Trophoblast cell (in vitro differentiated cells and primary cell): ENCODE data around the gene DUSP10.

Experiments used
- DNase-seq, 2 donors: peaks; one replicate each; pipeline ENCODE4 v3.0.0-alpha.2; 2016
- H2AFZ ChIP-seq: 2 replicates; pipeline ENCODE4 v1.6.1; 2013; ENCODE audit warnings: low read length, moderate library complexity, mild to moderate bottlenecking; ENCODE audit not compliant: insufficient read depth, poor library complexity
- H2AK5ac ChIP-seq: 2 replicates; pipeline ENCODE4 v1.6.1; 2013; ENCODE audit warnings: mild to moderate bottlenecking, low read length
- H2BK120ac ChIP-seq: 2 replicates; pipeline ENCODE4 v1.6.1; 2013; ENCODE audit warnings: low read length, mild to moderate bottlenecking, moderate library complexity; ENCODE audit not compliant: insufficient read depth, poor library complexity
- H2BK12ac ChIP-seq: 2 replicates; pipeline ENCODE4 v1.6.1; 2013; ENCODE audit warnings: mild to moderate bottlenecking, low read length, moderate library complexity
- H2BK5ac ChIP-seq: 2 replicates; pipeline ENCODE4 v1.6.1; 2013; ENCODE audit warnings: low read length, low read depth, moderate library complexity, mild to moderate bottlenecking; ENCODE audit not compliant: poor library complexity
- H3K14ac ChIP-seq: 2 replicates; pipeline ENCODE4 v1.6.1; 2013; ENCODE audit warnings: mild to moderate bottlenecking, low read length
- H3K18ac ChIP-seq: 2 replicates; pipeline ENCODE4 v1.6.1; 2013; ENCODE audit warnings: mild to moderate bottlenecking, low read length
- H3K23ac ChIP-seq: 2 replicates; pipeline ENCODE4 v1.6.1; 2013; ENCODE audit warnings: low read length
- H3K27ac ChIP-seq: 2 replicates; pipeline ENCODE4 v1.5.1; 2013; ENCODE audit warnings: low read depth, mild to moderate bottlenecking, inconsistent platforms, low read length, moderate library complexity
- H3K27me3 ChIP-seq: 2 replicates; pipeline ENCODE4 v1.6.1; 2013; ENCODE audit warnings: inconsistent platforms, mild to moderate bottlenecking, low read length, moderate library complexity; ENCODE audit not compliant: insufficient read depth
- H3K36me3 ChIP-seq, 2 experiments: 1 replicate in 1 of 2; 2 replicates in 1 of 2; pipeline ENCODE4 v1.6.1; 2013; ENCODE audit warnings: low read length in 2 of 2, mild to moderate bottlenecking in 2 of 2, moderate library complexity in 1 of 2; ENCODE audit not compliant: insufficient read depth in 2 of 2, control insufficient read depth in 1 of 2
- H3K4ac ChIP-seq: 2 replicates; pipeline ENCODE4 v1.6.1; 2013; ENCODE audit warnings: low read depth, mild to moderate bottlenecking, low read length, moderate library complexity
- H3K4me1 ChIP-seq, 2 experiments: 1 replicate in 1 of 2; 2 replicates in 1 of 2; pipeline ENCODE4 v1.6.1; 2013; ENCODE audit warnings: low read length in 2 of 2, mild to moderate bottlenecking in 2 of 2, moderate library complexity in 1 of 2; ENCODE audit not compliant: insufficient read depth in 2 of 2, control insufficient read depth in 1 of 2
- H3K4me2 ChIP-seq: 2 replicates; pipeline ENCODE4 v1.6.1; 2013; ENCODE audit warnings: inconsistent platforms, mild to moderate bottlenecking, low read length, moderate library complexity
- H3K4me3 ChIP-seq: 2 replicates; pipeline ENCODE4 v1.5.1; 2013; ENCODE audit warnings: mild to moderate bottlenecking, low read depth, low read length, inconsistent platforms
- H3K79me1 ChIP-seq: one replicate; pipeline ENCODE4 v1.6.1; 2013; ENCODE audit warnings: low read length
- H3K79me2 ChIP-seq: 2 replicates; pipeline ENCODE4 v1.6.1; 2013; ENCODE audit warnings: low read length, mild to moderate bottlenecking; ENCODE audit not compliant: control insufficient read depth, insufficient read depth, poor library complexity
- H3K9ac ChIP-seq: 2 replicates; pipeline ENCODE4 v1.6.1; 2013; ENCODE audit warnings: mild to moderate bottlenecking, low read length
- H3K9me3 ChIP-seq: 2 replicates; pipeline ENCODE4 v1.6.1; 2013; ENCODE audit warnings: low read depth, mild to moderate bottlenecking, control low read depth, inconsistent platforms, low read length; ENCODE audit not compliant: insufficient read depth
- H4K12ac ChIP-seq: 2 replicates; pipeline ENCODE4 v1.6.1; 2013; ENCODE audit warnings: low read depth, mild to moderate bottlenecking, low read length, moderate library complexity
- H4K8ac ChIP-seq: 2 replicates; pipeline ENCODE4 v1.6.1; 2013; ENCODE audit warnings: low read depth, mild to moderate bottlenecking, low read length, moderate library complexity
- H4K91ac ChIP-seq: one replicate; pipeline ENCODE4 v1.6.1; 2013; ENCODE audit warnings: low read depth, mild to moderate bottlenecking, low read length, moderate library complexity
- WGBS: extraction: QIAGEN DNeasy Blood & Tissue Kit; methylation state at CpG from one replicate; pipeline ENCODE4 v1.1.7; 2013; ENCODE audit warnings: missing lambda C conversion rate; ENCODE audit not compliant: insufficient read length, insufficient coverage; ENCODE audit errors: extremely low coverage; 5-methylcytosine and 5-hydroxymethylcytosine counted together

The DUSP10 gene

DNA sequence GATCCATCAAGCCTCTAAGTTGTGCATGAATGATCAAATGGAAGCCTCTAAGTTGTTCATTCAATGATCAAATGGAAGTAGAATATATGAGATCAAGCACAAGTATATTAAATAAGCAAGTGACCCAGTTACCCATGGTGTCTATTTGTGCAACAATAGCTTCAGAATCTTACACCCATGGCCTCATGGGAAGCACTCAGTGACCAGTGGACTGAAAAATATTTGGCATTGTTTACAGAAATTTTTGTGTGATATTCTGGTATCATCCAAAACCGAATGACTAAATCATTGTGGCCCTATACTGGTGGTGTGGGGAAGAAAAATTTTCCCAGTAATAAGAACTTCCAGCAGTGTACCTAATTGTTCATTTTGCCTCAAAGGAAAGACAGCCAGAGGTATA lies 46.6 kb downstream of the DUSP10 start:
- Histone ChIP-seq H3K4me1 (no peaks in the 10 kb centered on the region), H3K14ac (no peak overlapping the region), H2AK5ac (no peak overlapping the region), H3K4me2 (no peak overlapping the region), H3K79me1 (no peaks in the 10 kb centered on the region), H3K4ac (no peak overlapping the region), H3K9me3 (no peaks in the 10 kb centered on the region), H3K4me3 (no peak overlapping the region), H3K18ac (no peak overlapping the region), H3K27me3 (no peaks in the 10 kb centered on the region), H2BK5ac (no peak overlapping the region), H3K79me2 (no peaks in the 10 kb centered on the region), H2BK120ac (no peak overlapping the region), H2BK12ac (no peak overlapping the region), H2AFZ (no peak overlapping the region), H4K91ac (no peak overlapping the region), H3K27ac (no peak overlapping the region), H4K8ac (no peak overlapping the region), H3K36me3 (no peaks in the 10 kb centered on the region), H4K12ac (no peak overlapping the region), H3K23ac (no peak overlapping the region), H3K9ac (no peak overlapping the region)
- WGBS, result no CpG with 5 or more reads among the region's 1 CpG
- peak in 1 of 2 donors; percentile 30 for DNase-seq

DNA sequence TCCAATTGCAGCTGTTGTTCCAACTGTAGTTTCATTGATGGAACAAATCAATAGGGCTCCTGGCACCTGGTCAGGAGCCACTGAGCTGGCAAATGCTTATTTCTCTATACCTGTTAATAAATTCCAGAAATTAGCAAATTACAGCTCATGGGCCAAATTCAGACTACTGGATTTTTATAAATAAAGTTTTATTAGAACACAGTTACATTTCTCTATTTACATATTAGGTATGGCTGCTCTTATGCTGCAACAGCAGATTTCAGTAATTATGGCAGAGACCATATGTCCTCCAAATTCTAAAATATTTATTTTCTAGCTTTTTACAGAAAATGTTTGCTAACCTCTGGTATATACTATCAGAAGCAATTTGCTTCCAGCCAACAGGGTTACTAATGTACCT lies 47.8 kb downstream of the DUSP10 start:
- H3K4me3 ChIP-seq, result no peak overlapping the region
- H2BK12ac ChIP-seq, result no peak overlapping the region
- DNase-seq, result no peak
- no peak overlapping the region for H2AFZ ChIP-seq
- no peak overlapping the region for H3K18ac ChIP-seq
- H3K9ac ChIP-seq, result no peak overlapping the region
- H2BK5ac ChIP-seq, result no peak overlapping the region
- no peaks in the 10 kb centered on the region for H3K79me1 ChIP-seq
- H3K36me3 ChIP-seq, result no peaks in the 10 kb centered on the region
- H3K27ac ChIP-seq, result no peak overlapping the region
- H2AK5ac ChIP-seq, result no peak overlapping the region
- no peaks in the 10 kb centered on the region for H3K4me1 ChIP-seq
- no peaks in the 10 kb centered on the region for H3K79me2 ChIP-seq
- no peak overlapping the region for H3K14ac ChIP-seq
- H4K8ac ChIP-seq, result no peak overlapping the region
- H2BK120ac ChIP-seq, result no peak overlapping the region
- no peak overlapping the region for H4K12ac ChIP-seq
- H3K23ac ChIP-seq, result no peak overlapping the region
- H3K4ac ChIP-seq, result no peak overlapping the region
- H3K9me3 ChIP-seq, result no peaks in the 10 kb centered on the region
- H3K27me3 ChIP-seq, result no peaks in the 10 kb centered on the region
- no peak overlapping the region for H4K91ac ChIP-seq
- no peak overlapping the region for H3K4me2 ChIP-seq

DNA sequence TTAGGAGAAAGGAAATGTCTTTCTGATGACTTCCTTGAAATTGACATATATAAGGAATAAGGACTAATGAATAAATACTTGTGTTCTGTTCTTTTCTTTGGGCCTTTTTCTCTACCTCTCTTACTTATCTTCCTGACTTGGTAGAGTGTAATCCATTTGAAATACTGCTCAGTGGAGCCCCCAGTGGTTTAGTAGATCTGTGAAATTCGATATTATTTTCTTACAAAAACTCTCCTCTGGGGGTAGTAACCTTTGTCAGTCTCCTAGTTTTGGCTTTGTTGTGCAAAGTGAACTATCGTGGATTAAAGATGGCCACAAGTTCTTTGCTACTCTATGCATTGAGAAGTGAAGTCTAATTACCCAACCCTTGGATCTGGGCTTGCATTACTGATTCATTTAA lies 48.8 kb downstream of the DUSP10 start:
- no CpG with 5 or more reads among the region's 2 CpGs for WGBS

DNA sequence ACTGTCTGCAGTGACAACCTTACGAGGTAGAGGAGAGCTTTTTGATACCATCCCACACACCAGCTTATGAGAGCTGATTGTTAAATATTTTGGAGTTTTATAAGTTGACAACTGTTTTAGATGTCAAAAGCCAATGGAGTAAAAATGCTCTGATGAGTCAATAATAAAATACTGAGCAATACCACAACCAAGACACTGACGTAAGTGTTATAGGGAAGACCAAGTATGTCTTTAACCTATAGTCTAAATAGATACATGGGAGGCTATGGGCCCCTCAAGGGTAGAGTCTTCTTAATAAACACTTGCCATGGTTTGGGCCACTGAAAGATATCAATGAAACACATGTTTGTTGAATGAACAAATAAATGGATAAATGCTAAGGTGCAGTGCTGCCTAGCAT lies 49.2 kb downstream of the DUSP10 start:
- no peak overlapping the region for H3K18ac ChIP-seq
- H4K12ac ChIP-seq, result no peak overlapping the region
- H2AK5ac ChIP-seq, result no peak overlapping the region
- no peak overlapping the region for H2BK12ac ChIP-seq
- H2AFZ ChIP-seq, result no peak overlapping the region
- H3K4me1 ChIP-seq, result no peaks in the 10 kb centered on the region
- H3K14ac ChIP-seq, result no peak overlapping the region
- H3K27me3 ChIP-seq, result no peaks in the 10 kb centered on the region
- no peak overlapping the region for H3K27ac ChIP-seq
- H3K4ac ChIP-seq, result no peak overlapping the region
- no peaks in the 10 kb centered on the region for H3K79me1 ChIP-seq
- H2BK5ac ChIP-seq, result no peak overlapping the region
- no peaks in the 10 kb centered on the region for H3K79me2 ChIP-seq
- no peak overlapping the region for H3K4me3 ChIP-seq
- no peak overlapping the region for H4K91ac ChIP-seq
- H3K36me3 ChIP-seq, result no peaks in the 10 kb centered on the region
- H4K8ac ChIP-seq, result no peak overlapping the region
- H3K23ac ChIP-seq, result no peak overlapping the region
- no peaks in the 10 kb centered on the region for H3K9me3 ChIP-seq
- no peak overlapping the region for H2BK120ac ChIP-seq
- no peak for DNase-seq
- WGBS, result no CpG with 5 or more reads among the region's 2 CpGs
- H3K4me2 ChIP-seq, result no peak overlapping the region
- no peak overlapping the region for H3K9ac ChIP-seq

More for the DNA sequence above, 48.8 kb downstream of the DUSP10 start:
- Histone ChIP-seq H3K4ac (no peak overlapping the region), H3K14ac (no peak overlapping the region), H3K23ac (no peak overlapping the region), H3K4me3 (no peak overlapping the region), H3K36me3 (no peaks in the 10 kb centered on the region), H3K9me3 (no peaks in the 10 kb centered on the region), H3K27me3 (no peaks in the 10 kb centered on the region), H2AFZ (no peak overlapping the region), H3K79me2 (no peaks in the 10 kb centered on the region), H4K12ac (no peak overlapping the region), H2BK5ac (no peak overlapping the region), H3K79me1 (no peaks in the 10 kb centered on the region), H4K8ac (no peak overlapping the region), H3K18ac (no peak overlapping the region), H3K4me2 (no peak overlapping the region), H3K9ac (no peak overlapping the region), H3K4me1 (no peaks in the 10 kb centered on the region), H2BK120ac (no peak overlapping the region), H2BK12ac (no peak overlapping the region), H4K91ac (no peak overlapping the region), H3K27ac (no peak overlapping the region), H2AK5ac (no peak overlapping the region)
- DNase-seq, result no peak

DNA sequence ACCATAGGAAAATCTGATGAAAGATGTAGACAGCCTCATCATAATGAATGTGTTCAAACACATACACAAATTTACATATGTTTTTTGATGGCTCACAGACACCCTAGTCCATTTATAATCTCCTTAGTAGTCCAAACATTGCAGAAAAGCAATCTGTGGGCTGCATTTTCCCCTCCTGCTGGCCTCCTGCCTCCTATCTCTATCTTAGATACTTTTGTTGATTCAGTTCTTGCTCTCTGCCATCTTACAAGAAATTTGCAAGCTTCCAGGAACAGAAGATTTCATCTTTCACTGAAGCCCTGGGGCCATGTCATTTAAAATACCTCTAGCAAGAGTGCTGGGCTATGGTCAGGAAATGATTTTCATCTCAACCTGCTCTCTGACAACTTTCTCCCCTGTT lies 50.6 kb downstream of the DUSP10 start:
- Histone ChIP-seq H3K36me3 (no peaks in the 10 kb centered on the region), H2BK12ac (no peak overlapping the region), H3K79me2 (no peaks in the 10 kb centered on the region), H2AK5ac (no peak overlapping the region), H3K27me3 (no peaks in the 10 kb centered on the region), H3K4me3 (no peak overlapping the region), H3K27ac (no peak overlapping the region), H3K79me1 (no peaks in the 10 kb centered on the region), H3K18ac (no peak overlapping the region), H3K23ac (no peak overlapping the region), H3K14ac (no peak overlapping the region), H3K9me3 (no peaks in the 10 kb centered on the region), H2BK5ac (no peak overlapping the region), H3K4me1 (no peaks in the 10 kb centered on the region), H3K4me2 (no peak overlapping the region), H4K91ac (no peak overlapping the region), H4K12ac (no peak overlapping the region), H2BK120ac (no peak overlapping the region), H4K8ac (no peak overlapping the region), H3K9ac (no peak overlapping the region), H2AFZ (no peak overlapping the region), H3K4ac (no peak overlapping the region)
- peak; percentile 78 to 93 for DNase-seq
